GM21447 (cell line): ENCODE data around the gene GOLGA6L2.

Experiments used
- ATAC-seq: cut with Tn5 transposase; IDR thresholded peaks from one replicate; pipeline ENCODE4 v1.9.1; 2021; ENCODE audit not compliant: unreplicated experiment

Gene GOLGA6L2

DNA sequence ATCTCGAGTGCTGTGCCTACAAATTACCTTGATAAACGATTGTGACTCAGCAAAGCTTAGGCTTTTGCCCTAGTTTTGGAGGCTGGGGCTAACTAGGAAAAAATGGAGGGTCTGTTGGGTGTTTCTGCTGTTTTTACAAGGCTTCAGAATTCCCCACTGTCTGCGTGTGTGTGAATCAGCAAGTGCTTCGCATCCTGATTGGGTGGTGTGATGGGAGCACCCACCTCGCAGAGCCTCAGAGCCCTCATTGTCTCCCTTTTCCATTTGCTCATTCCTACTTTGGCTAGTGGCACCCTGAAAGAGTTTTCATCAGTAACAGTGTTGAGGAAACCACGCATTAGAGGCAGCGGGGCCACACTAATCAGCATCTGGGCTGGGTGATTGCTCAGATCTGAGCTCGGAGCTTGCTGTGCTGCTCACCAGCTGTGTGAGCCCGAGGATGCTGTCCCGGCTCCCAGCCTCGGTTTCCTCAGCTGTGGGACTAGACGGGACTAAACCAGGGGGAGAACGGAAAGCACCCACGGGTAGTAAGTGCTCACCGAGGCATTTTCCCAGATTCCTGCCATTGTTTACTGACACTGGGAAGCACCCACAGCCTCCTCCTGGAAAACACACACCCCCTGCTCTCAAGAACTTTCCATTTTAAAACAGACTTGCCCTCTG, 51.9 kb downstream of the GOLGA6L2 start:
- ATAC-seq: no peak
